Globus pallidus (tissue), 1 donor: ENCODE results near the gene RBSN.

Source experiments
- DNase-seq: peaks from one replicate; pipeline ENCODE4 v3.0.0-alpha.2; 2015; ENCODE audit warnings: low spot score

RBSN gene

GRCh38 chr3:15099364-15100098, 583 bp upstream of the RBSN start:
- no peak for DNase-seq

GRCh38 chr3:15097891-15098290, 1.1 kb downstream of the RBSN start:
- DNase-seq, result no peak

- peak; percentile 38 for DNase-seq
These were observed 2.9 kb downstream of the RBSN start for GRCh38 chr3:15096046-15096445.

GRCh38 chr3:15094187-15094875, 4.6 kb downstream of the RBSN start:
- no peak for DNase-seq

GRCh38 chr3:15092686-15093085, 6.3 kb downstream of the RBSN start:
- DNase-seq, result no peak

GRCh38 chr3:15091575-15091974, 7.4 kb downstream of the RBSN start:
- no peak for DNase-seq

- no peak for DNase-seq
These were observed 9.7 kb downstream of the RBSN start for GRCh38 chr3:15089201-15089600.

- DNase-seq, result no peak
These were observed 12.2 kb downstream of the RBSN start for GRCh38 chr3:15086699-15087098.

GRCh38 chr3:15086263-15086662, 12.7 kb downstream of the RBSN start:
- no peak for DNase-seq

- no peak for DNase-seq
These were observed 15.7 kb downstream of the RBSN start for GRCh38 chr3:15083252-15083651.

GRCh38 chr3:15081960-15082664, 16.8 kb downstream of the RBSN start:
- DNase-seq, result no peak

- DNase-seq, result no peak
These were observed 19.9 kb downstream of the RBSN start for GRCh38 chr3:15079091-15079490.

- DNase-seq, result no peak
These were observed 24.4 kb downstream of the RBSN start for GRCh38 chr3:15074500-15074899.

GRCh38 chr3:15071699-15072098, 27.2 kb downstream of the RBSN start:
- DNase-seq, result no peak

GRCh38 chr3:15069441-15069840, 29.5 kb downstream of the RBSN start:
- no peak for DNase-seq

GRCh38 chr3:15066467-15066866, 32.5 kb downstream of the RBSN start:
- DNase-seq, result no peak

GRCh38 chr3:15065550-15066007, 33.4 kb downstream of the RBSN start:
- DNase-seq, result no peak

GRCh38 chr3:15064835-15065549, 34.0 kb downstream of the RBSN start, which contains the start of gene MRPS25:
MRPS25 (minus strand) TSS chr3:15065315; CDS start chr3:15065194, 121 bp downstream.
- DNase-seq, result peak; percentile 85

GRCh38 chr3:15064299-15064834, 34.6 kb downstream of the RBSN start:
- no peak for DNase-seq

GRCh38 chr3:15063656-15064286, 35.2 kb downstream of the RBSN start:
- DNase-seq, result no peak

- no peak for DNase-seq
These were observed 35.7 kb downstream of the RBSN start for GRCh38 chr3:15063238-15063637.
